A673 (cell line): ENCODE measurements around the gene NEO1. TPM values are rescaled to one million over a fixed set of nuclear protein-coding genes. Genes with fewer than 3 reads are reported as not detected.

Experiments used
- BruUV-seq: library from RNA; stranded (reverse); fragments of 400-500 nt; replicated peaks from 2 replicates; lab custom pipeline; 2021; lab: Mats Ljungman, UMichigan
- CTCF ChIA-PET: fragments of 300-600 bp; sonication (Branson Sonifier 250); formaldehyde crosslinking; loops from one replicate; lab custom pipeline; 2022; ENCODE audit warnings: antibody characterized with exemption; lab: Charles Lee
- POLR2A ChIA-PET: fragments of 300-600 bp; sonication (Branson Sonifier 250); formaldehyde crosslinking; loops from one replicate; lab custom pipeline; 2022; ENCODE audit warnings: antibody characterized with exemption; ENCODE audit not compliant: low non-redundant PET; lab: Charles Lee
- DNase-seq: peaks from one replicate; pipeline ENCODE4 v3.0.0-alpha.2; 2015; ENCODE audit warnings: low spot score
- H3K27ac ChIP-seq: fragments of 200-600 bp; sonication (generic); 2 replicates; pipeline ENCODE4 v1.5.1; 2016; ENCODE audit warnings: mixed run types, low read depth, mild to moderate bottlenecking, mixed read lengths, antibody characterized with exemption, low read length; ENCODE audit not compliant: poor library complexity, severe bottlenecking
- H3K27me3 ChIP-seq: fragments of 200-600 bp; sonication (generic); replicated peaks from 2 replicates; pipeline ENCODE4 v1.6.1; 2017; ENCODE audit warnings: mixed run types, low read depth, mild to moderate bottlenecking, mixed read lengths, antibody characterized with exemption, low read length; ENCODE audit not compliant: insufficient read depth, poor library complexity
- H3K36me3 ChIP-seq: fragments of 200-600 bp; sonication (generic); 2 replicates; pipeline ENCODE4 v1.6.1; 2016; ENCODE audit warnings: mixed run types, mild to moderate bottlenecking, mixed read lengths, antibody characterized with exemption, low read length; ENCODE audit not compliant: insufficient read depth, poor library complexity, severe bottlenecking
- H3K4me1 ChIP-seq: fragments of 200-600 bp; sonication (generic); 2 replicates; pipeline ENCODE4 v1.6.1; 2017; ENCODE audit warnings: mixed run types, mild to moderate bottlenecking, mixed read lengths, antibody characterized with exemption, low read length; ENCODE audit not compliant: insufficient read depth, poor library complexity, severe bottlenecking
- H3K4me3 ChIP-seq: fragments of 200-600 bp; sonication (generic); 2 replicates; pipeline ENCODE4 v1.5.1; 2016; ENCODE audit warnings: low read depth, mixed run types, mild to moderate bottlenecking, mixed read lengths, low read length; ENCODE audit not compliant: poor library complexity, severe bottlenecking
- H3K9me3 ChIP-seq: fragments of 200-600 bp; sonication (generic); 2 replicates; pipeline ENCODE4 v1.6.1; 2016; ENCODE audit warnings: mixed run types, low read depth, mild to moderate bottlenecking, mixed read lengths, antibody characterized with exemption, low read length; ENCODE audit not compliant: poor library complexity, severe bottlenecking
- CTCF ChIP-seq: fragments of 300-800, 200-600 bp; sonication (generic); conservative IDR thresholded peaks from 2 replicates; pipeline ENCODE4 v1.5.1; 2017; ENCODE audit warnings: low read depth, mild to moderate bottlenecking, antibody characterized with exemption, low read length, moderate library complexity, mixed read lengths
- EZH2 ChIP-seq: fragments of 200-600 bp; sonication (generic); IDR thresholded peaks from 2 replicates; pipeline ENCODE4 v1.6.1; 2017; ENCODE audit warnings: borderline replicate concordance, low read depth, mild to moderate bottlenecking, mixed read lengths, antibody characterized with exemption, low read length; ENCODE audit not compliant: poor library complexity, severe bottlenecking
- intact Hi-C: fragments of 100-400 bp; cut with micrococcal nuclease; formaldehyde crosslinking; loops from one replicate; pipeline ENCODE4 v1.10.0; 2022; ENCODE audit not compliant: unreplicated experiment
- total RNA-seq: library from RNA; stranded (reverse); gene quantifications from 2 replicates; pipeline ENCODE4 v1.2.3, GENCODE V29; 2021

NEO1 gene
- total RNA-seq, 1 experiment from 2014 or later, result 72.6 TPM

DNA sequence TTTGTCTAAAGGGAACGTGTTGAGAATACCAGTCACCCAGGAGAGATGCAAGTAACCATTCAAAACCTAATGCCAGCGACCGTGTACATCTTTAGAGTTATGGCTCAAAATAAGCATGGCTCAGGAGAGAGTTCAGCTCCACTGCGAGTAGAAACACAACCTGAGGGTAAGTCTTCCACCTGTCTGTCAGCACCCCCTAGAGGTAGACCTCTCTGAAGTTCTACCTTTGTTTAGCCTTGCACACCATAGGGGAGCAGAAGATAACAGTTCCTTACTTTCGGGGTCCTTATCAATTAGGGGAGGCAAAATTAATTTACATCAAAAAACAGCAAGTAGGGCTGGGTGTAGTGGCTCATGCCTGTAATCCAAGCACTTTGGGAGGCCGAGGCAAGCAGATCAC, 192.1 kb downstream of the NEO1 start:
- CTCF ChIA-PET, result interaction anchor here (0.6 kb wide), 1 partner anchor 522 kb away, joined by 3 read pairs; no protein-coding TSS in a partner anchor
- POLR2A ChIA-PET, result interaction anchor here (0.6 kb wide), 1 partner anchor 682 kb away, joined by 3 read pairs; the partner anchor contains the start of gene LOXL1
- intact Hi-C loops, result loop anchor here (10.0 kb wide), 2 partner anchors 120 to 190 kb away; partner anchors contain the start of gene NEO1

DNA sequence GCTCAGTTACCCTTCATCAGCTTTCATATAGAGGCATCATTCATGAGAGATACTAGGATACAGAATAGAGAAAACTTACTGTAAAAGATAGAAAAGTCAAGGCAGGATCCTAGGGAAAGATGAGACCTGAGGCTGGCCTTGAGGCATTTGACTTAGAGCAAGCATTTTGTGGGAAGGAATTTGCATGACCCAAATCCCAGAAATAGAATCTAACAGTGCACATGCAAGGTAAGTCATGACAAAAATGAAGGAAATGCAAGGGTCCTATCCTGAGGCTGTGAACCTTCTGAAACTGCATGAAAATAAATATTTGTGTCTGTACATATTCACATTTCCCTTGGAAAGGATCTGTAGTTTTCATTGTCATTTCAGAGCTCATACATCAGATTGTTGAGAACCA, 194.2 kb downstream of the NEO1 start:
- no peaks in the 10 kb centered on the region for H3K4me1 ChIP-seq
- H3K36me3 ChIP-seq, result no peaks in the 10 kb centered on the region
- POLR2A ChIA-PET, result no interaction called here
- no peak for TF ChIP-seq EZH2
- TF ChIP-seq CTCF, result no peak
- no peaks in the 10 kb centered on the region for H3K27me3 ChIP-seq
- CTCF ChIA-PET, result no interaction called here
- intact Hi-C loops, result loop anchor here (10.0 kb wide), 2 partner anchors 122 to 192 kb away; partner anchors contain the start of gene NEO1
- H3K27ac ChIP-seq, result no peak overlapping the region
- no peak for DNase-seq
- BruUV-seq, result no TSS peak
- no peak overlapping the region for H3K4me3 ChIP-seq
- no peaks in the 10 kb centered on the region for H3K9me3 ChIP-seq

More for the DNA sequence above, 192.1 kb downstream of the NEO1 start:
- no peaks in the 10 kb centered on the region for H3K36me3 ChIP-seq
- H3K27me3 ChIP-seq, result no peaks in the 10 kb centered on the region
- no TSS peak for BruUV-seq
- H3K4me1 ChIP-seq, result no peaks in the 10 kb centered on the region
- DNase-seq, result no peak
- H3K27ac ChIP-seq, result no peak overlapping the region
- peak; percentile 34; the same call in 1 of the 2 replicates for TF ChIP-seq CTCF
- no peak for TF ChIP-seq EZH2
- no peaks in the 10 kb centered on the region for H3K9me3 ChIP-seq
- no peak overlapping the region for H3K4me3 ChIP-seq

- BruUV-seq, result no TSS peak
- H3K27me3 ChIP-seq, result no peaks in the 10 kb centered on the region
- POLR2A ChIA-PET, result no interaction called here
- intact Hi-C loops, result loop anchor here (10.0 kb wide), 2 partner anchors 122 to 192 kb away; partner anchors contain the start of gene NEO1
- no peak for DNase-seq
- H3K36me3 ChIP-seq, result no peaks in the 10 kb centered on the region
- no peak overlapping the region for H3K27ac ChIP-seq
- CTCF ChIA-PET, result no interaction called here
- no peak overlapping the region for H3K4me3 ChIP-seq
- no peaks in the 10 kb centered on the region for H3K9me3 ChIP-seq
- H3K4me1 ChIP-seq, result no peaks in the 10 kb centered on the region
- TF ChIP-seq CTCF (no peak), EZH2 (no peak)
Measured at GRCh38 chr15:73246898-73247297, 194.6 kb downstream of the NEO1 start.
